ENCODE measurements around the gene NOS1AP.

- TF ChIP-seq CTCF (conservative IDR thresholded peaks at IDR 0.05 in 1 of 2, IDR thresholded peaks at IDR 0.05 in 1 of 2; ENCODE audit: extremely low read depth in 1 of 2, insufficient read depth in 1 of 2, low read depth in 1 of 2, low read length in 2 of 2) (no peak), EZH2 (IDR thresholded peaks at IDR 0.05; ENCODE audit: borderline replicate concordance, low read length) (no peak)
Observed at GRCh38 chr1:162220009-162220539, 150.6 kb downstream of the NOS1AP start.
